Measurements from ENCODE around the gene PIGX.
"Not testable (repeated sequence)": the region's sequence is repeated elsewhere in the genome, so short reads cannot be mapped to it uniquely, and the experiment has no call there.

Gene PIGX

DNA sequence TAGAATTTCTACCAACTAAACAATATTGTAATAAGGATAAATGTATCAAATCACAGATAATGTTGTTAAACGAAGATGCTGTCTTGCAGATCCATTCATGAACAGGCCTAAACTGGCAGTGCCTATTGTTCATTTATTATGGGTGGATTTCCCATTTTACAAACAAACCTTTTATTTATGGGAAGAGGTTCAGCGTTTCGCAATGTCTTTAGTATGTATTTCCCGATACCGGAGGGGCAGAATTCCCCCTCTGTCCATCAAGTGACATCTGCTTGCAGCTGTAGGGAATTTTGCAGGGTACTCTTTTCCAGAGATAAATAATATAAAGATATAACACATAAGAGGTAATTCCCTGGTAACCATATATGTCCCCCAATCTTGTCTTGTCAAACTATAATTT is 5.8 kb upstream of the PIGX start:
- no peak for DNase-seq (ENCODE audit: low read depth)

DNA sequence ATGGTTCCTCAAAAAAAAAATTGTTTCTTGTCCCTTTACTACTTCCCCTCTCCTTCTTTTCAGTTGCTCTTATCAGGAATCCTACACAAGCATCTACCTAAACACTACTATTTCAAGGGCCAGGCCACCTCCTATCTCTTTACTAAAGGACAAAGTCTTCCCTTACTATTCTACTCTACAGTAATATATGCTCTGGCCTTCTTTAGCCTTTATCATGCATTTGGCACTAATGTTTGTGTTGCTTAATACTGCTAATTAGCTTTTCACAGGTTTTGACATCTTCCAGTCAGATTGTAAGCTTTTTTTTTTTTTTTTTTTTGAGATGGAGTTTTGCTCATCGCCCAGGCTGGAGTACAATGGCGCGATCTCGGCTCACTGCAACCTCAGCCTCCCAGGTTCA is 5.4 kb upstream of the PIGX start:
- no peak for DNase-seq (ENCODE audit: low read depth)

DNA sequence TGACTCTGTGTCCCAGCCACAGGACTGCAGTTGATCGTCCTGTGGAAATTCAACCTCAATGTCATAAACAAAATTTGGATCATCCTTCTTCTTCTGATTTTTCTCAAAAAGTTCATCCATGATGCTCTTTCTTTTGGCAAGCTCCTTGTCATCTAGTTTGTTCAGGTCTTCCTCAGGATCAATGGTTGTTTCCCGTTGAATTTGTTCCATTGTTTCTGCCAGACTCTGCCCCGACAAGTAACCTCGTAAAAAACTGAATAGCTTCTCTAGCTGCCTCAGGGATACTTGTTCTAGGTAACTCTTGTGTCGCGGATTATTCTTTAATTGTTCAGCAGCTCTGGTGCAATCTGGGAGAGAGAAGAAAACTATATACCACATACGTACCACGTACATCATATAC is 4.6 kb upstream of the PIGX start:
- no peak for DNase-seq (ENCODE audit: low read depth)

DNA sequence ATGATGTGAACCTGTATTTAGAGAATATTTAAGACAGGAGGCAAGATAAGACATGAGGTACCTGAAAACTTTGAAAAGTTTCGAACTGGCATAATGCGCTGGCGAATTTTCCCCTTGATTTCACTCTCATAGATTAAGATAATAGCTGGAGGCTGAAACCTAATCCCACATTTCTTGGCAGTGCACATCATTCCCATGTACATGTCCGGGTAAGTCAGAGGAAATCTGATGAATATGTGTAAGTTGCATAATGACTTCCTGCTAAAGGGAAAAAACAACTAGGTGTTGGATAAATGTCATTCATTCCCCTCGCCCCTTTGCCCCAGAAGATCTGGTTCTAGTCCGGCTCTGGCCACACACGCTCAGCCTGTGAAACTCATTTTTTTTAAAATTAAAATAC is 3.7 kb upstream of the PIGX start:
- no peak for DNase-seq (ENCODE audit: low read depth)

DNA sequence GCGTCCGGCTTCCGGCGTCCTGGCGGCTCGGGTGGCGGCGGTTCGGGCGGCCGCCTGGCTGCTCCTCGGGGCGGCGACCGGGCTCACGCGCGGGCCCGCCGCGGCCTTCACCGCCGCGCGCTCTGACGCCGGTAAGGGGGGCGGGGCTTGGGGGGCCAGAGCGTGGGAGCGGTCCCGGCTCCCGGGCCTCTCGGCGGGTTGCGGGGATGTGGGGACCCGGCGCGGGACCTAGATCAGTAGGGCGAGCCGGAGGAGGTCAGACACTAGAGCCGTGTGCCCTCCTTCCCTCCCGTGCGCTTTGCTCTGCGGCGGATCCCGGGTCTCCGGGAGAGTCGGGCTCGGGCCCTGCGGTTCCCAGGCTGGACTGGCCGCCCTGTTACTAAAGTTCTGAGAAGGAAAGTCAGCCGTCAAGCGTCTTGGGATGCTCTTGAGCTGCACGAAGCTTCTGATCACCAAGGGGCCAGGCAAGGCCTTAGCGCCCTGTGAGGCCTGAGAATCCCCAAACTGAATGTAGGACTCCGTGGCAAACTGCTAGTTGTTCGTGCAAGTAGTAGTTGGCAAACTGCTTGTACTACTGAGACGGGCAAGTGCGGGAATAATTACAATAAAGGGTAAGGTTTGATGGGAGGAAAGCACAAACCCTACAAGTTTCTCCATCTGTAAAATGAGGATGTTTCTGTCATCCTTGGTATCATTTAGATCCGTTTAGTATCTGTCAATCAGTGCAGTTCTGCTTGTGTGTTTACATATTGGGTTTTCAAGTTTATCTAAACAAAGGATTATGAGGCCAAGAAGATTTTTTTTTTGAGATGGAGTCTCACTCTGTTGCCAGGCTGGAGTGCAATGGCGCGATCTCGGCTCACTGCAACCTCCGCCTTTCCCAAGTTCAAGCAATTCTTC is 587 bp downstream of the PIGX start:
- DNase-seq (ENCODE audit: low read depth) = no peak

DNA sequence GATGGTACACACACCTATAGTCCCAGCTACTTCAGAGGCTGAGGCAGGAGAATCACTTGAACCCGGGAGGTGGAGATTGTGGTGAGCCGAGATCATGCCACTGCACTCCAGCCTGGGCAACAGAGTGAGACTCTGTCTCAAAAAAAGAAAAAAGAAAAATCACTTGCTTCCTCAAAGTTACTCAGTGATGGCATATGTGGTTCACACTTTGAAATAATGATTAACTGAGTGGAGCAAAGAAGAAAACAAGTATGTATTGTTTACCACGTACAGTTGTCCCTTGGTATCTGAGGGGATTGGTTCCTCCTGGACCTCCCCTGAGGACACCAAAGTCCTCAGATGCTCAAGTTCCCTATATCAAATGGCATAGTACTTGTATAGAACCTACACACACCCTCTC is 5.0 kb downstream of the PIGX start:
- DNase-seq (ENCODE audit: low read depth) = not testable (repeated sequence)

DNA sequence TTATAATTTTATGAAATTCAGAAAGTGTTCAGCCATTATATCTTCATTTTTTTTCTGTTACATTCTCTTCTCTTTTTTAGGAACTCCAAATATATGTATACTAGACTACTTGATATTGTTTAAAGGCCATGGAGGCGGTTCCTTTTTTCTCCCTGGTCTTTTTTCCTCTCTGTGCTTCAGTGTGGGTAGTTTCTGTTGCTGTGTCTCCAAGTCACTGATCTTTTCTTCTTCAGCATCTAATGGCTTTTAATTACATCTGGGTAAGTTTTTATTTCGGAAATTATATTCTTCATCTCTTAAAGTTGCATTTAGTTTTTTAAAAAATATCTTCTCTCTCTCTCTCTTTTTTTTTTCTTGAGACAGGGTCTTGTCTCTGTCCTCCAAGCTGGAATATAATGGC is 8.9 kb downstream of the PIGX start:
- no peak for DNase-seq (ENCODE audit: low read depth)

DNA sequence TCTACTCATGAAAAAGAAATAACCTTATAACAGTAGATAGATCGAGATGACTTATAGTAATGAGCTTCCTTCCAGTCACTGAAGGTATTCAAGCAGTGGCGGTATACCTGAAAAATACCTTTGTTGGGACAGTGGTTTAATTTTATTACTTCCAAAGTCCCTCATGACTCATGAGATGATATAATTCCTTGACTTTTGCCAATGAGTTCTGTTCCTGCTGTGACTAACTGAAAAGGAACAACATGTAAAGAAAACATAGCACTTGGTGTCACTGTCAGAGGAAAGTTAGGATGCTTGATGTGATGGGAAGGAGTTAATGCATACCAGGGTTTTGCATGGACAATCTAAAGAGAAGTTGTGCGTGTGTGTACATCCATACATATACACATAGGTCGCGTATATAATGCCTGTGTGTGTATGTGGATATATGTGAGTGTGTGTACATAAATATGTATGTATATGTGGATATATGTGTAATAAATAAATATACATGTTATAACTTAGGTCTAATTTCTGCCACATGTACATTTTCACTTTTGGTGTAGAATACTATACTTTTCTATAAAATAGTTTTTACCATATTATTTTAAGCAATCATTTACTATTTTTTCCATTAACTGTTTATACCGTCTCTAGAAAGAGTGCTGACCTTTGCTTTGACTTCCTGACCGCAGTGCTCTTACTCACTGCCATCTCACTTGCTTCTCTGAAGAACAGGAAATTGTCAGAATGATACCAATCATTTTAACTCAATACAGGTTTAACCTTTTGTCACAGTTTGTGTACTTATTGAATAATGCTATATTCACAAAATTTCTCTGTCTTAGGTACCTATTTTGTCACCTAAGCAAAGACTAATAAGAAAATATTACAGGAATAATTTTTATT is 14.9 kb downstream of the PIGX start:
- no peak for DNase-seq (ENCODE audit: low read depth)

DNA sequence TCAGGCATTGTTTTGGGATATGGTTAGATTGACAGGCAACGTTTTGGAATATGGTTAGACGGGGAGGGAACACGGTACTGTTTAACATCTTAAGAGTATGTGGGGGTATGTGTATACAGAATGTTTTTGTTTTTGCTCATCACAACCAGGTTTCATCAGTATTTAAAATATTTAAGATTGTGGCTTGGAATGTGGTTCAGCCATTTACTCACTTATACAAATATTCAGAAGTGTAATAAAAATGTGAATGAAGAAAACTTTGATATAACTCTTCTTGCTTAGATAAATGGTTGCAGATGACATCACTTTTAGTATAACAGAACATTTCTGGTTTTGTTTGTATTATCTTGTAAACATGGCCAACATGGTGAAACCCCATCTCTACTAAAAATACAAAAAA is 23.6 kb downstream of the PIGX start:
- no peak for DNase-seq (ENCODE audit: low read depth)

DNA sequence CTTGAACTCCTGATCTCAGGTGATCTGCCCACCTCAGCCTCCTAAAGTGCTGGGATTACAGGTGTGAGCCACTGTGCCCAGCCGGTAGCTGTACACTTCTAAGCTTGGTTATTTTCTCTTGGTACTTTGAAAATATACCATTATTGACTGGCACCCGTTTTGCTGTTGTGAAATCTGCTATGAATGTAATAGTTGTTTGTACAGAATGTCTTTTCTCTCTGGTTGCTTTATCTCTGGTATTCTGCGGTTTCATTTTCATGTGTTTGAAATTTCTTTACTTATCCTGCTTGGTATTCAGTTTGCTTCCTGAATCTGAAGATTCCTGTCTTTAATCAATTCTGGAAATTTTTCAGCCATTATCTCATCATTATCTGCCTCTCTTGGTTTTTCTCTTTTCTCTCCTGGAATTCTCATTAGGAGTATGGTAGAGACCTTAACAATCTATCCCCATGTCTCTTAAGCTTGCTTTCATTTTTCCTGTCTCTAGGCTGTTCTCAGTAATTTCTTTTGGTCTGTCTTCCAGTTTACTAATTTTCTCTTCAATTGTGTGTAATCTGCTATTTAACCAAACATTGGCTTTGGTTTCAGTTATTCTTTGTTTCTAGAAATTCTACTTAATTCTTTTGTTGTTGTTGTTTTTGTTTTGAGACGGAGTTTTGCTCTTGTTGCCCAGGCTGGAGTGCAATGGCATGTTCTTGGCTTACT is 24.6 kb downstream of the PIGX start:
- DNase-seq (ENCODE audit: low read depth) = no peak

DNA sequence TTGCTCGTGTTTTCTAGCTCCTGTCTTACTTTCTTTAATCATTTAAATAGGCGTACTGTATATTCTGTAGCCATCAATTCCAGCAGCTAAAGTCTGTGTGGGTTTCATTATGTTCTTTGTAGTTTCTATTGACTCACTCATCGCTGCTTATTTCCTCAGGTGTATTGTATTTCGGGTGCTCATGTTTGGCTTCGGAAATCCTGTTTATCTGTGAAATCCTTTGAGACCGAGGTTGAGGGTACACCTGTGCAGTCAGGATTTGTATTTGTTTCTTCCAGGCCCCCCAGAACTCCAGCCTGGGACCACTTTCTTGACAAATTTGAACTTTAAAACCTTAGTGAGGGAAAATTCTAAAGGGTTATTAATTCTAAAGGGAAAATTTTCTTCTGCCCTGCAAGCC is 25.5 kb downstream of the PIGX start:
- DNase-seq (ENCODE audit: low read depth) = no peak

DNA sequence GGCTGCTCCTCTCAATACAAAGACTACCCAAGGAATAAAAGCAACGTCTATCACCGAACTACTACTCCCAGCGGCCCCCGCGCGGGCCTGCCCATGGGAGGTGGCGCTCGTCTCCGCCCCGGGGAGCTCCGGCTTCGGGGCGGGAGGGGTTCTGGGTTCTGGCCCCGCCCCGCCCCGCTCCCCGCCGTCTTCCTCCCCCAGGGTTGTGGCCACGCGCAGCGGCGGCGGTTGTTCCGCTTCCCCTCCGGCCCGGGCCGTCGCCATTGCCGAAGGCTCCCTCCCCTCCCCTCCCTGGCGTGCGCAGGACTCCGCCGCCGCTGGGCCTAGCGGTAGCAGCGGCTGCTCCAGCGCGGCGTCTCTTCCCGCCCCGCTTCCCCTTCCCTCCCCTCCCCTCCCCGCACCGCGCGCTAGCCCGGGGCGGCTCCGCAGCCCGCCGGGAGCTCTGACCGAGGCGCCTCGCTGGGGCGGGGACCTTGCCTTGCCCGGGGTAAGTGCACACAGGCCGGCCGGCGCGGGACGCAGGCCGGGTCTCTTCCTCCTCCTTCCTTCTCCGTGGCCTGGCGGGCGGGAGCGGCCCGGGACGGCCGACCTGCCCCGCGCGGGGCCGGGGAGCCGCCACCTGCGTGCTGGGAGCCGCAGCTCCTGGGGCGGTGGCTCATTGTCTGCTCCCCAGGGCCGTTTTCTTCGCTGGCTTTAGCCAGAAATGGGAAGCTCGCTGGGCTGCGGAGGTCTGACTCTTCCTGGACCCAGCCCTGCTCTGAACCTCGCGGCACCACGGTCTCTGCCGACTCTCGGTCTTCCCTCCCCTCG is 27.7 kb downstream of the PIGX start, which contains the start of gene PAK2:
Gene PAK2 (plus strand): TSS at position 187 of the 810 bp plus-strand sequence. CDS start 42,790 bp downstream, outside the sequence.
- no peak for DNase-seq (ENCODE audit: low read depth)

DNA sequence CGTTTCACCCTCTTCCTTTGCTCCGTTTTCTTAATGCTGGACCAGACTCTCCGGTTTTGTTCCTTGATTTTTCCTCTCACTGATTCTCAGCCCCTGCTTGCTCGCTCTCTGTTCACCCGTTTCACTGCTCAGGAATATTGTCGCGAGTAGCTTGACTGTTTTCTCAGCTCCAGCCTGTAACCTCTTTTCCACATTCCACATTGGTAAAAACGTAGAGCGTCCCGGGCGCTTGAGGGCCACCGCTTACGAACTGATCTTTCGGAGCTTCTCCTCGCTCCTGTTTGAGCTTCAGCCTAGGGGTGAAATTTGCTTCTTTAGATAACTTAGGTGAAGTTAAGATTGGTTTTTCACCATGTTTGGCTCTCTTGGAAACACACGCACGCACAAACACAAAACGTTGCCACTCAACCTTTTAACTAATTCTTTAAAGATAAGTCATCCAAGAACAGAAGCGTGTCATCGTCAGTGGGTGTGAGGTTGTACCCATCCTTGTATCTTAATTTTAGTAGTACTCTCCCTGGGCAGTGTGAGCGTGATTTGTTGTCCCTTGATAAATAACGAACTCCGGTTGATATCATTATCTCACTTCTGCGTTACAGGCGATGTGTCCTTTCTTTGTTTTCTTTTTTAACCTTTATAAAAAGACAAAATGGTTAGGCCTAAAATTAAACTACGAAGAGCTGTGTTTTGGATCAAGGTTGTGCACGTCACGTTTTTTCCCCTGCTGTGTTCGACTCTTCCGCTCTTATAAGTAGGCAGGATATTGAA is 28.5 kb downstream of the PIGX start:
- DNase-seq (ENCODE audit: low read depth) = no peak

DNA sequence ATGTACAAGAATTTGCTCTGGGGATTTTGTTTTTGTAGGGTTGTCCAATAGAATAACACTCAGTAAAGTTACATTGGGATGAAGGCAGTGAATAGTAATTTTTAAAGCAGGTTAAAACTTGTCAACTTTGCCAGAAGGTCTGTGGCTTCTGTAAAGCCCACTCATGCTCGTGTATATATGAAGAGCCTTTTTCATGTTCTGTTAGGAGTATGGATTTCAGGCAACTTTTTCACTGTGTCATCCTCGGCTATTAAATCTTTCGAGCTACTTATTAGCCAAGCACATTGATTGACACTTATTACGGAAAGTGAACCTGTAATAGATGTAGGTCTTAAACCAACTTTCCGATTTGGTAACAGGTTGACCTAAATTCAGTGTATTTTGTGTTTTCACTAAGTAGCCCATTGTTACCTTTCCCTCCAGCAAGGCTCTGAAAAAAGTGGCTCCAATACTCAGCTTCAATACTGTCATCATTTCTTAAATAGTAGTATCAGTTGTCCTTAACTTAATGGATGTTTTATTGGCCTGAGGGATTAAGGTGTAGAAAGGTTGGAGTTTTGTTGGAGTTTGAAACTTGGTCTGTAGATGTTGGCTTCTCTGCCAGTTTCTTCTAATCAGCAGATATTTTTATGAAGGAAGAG is 29.2 kb downstream of the PIGX start:
- no peak for DNase-seq (ENCODE audit: low read depth)

DNA sequence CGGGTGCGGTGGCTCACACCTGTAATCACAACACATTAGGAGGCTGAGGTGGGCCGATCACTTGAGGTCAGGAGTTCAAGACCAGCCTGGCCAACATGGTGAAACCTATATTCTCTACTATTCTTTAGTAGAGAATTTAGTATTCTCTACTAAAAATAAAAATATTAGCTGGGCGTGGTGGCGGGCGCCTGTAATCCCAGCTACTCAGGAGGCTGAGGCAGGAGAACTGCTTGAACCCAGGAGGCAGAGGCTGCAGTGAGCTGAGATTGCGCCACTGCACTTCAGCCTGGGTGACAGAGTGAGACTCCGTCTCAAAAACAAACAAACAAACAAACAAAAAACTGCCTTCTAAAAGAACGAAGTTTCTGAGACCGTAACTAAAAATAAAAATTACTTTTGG is 31.4 kb downstream of the PIGX start:
- DNase-seq (ENCODE audit: low read depth) = not testable (repeated sequence)

DNA sequence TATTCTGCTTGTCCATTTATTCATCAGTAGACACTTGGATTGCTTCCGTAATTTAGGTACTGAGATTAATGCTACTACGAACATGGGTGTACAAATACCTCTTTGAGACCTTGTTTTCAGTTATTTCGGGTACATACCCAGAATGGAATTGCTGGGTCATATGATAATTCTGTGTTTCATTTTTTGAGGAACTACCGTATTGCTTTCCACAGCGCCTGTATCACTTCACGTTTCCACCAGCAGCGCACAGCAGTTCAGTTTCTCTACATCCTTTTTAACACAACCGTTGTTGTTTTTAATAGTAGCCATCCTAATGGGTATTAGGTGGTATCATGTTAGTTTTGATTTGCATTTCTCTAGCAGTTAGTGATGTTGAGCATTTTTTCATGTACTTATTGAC is 36.9 kb downstream of the PIGX start:
- DNase-seq (ENCODE audit: low read depth) = no peak

DNA sequence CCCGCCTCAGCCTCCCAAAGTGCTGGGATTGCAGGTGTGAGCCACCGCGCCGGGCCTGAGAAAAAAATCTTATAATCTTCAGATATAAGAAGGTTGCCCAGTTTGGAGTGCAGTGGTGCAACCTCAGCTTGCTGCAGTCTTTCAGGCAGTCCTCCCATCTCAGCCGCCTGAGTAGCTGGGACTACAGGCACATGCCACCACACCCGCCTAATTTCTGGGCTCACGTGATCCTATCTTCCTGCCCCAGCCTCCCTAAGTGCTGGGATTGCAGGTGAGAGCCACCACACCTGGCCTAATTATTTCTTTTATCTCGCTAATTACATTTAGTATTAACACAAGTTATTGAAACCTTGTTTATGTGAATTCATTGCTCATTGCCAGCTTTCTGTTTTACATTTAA is 41.0 kb downstream of the PIGX start:
- DNase-seq (ENCODE audit: low read depth) = no peak

DNA sequence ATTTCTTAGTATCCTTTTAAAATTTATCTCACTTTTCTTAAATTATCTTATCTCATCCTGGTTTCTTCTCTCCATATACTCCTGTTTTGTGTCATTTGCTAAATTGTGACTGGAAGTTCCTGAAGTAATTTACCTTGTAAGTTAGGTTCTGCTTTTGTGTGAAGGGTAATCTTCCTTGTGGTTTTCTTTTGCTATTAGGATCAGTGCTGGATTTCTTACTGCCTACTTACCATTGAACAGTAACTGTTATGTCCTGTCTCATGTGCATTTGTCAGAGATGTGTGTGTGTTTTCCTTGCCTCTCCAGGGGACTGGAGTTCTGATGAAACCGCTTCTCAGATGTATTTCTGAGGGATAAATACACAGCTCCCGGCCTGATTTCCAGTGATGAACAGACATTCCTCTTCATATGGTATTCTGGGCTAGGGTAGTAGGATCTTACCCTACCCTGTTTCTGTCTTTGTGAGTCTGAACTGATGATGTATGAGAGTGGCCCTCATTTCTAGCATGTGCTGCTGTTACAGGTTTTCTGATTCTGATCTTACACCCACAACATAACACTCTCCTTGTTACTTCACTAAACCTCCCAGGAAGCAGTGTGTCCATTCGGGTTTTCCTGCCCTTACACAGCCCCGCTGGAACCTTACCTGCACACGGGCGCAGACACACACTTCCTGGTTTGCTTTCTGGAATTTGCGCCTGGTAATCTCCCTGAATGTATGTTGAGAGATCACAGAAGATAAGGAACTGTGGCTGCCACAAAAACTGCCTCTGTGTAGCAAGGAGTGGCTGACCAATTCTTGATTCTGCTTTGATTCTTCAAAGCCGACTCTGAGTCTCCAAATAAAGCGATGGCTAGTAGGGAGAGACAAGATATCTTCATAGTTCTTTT is 42.2 kb downstream of the PIGX start:
- no peak for DNase-seq (ENCODE audit: low read depth)

DNA sequence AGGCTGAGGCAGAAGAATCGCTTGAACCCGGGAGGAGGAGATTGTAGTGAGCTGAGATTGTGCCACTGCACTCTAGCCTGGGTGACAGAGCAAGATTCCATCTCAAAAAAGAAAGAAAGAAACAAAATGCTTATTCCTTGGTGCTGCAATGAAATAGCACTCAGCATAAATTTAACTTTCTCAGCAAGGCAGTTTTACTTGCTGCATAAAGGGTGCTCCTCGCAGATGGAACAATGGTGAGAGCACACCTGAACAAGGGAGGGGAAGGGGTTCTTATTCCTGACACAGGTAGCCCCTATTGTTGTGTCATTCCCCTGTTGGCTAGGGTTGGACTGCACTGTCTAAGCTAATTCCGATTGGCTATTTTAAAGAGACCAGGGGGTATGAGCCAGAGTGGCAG is 44.6 kb downstream of the PIGX start:
- DNase-seq (ENCODE audit: low read depth) = no peak

Measured in HS-5 (cell line).